PC-9 (cell line): ENCODE data around the gene COPS6. TPM values are rescaled to one million over a fixed set of nuclear protein-coding genes. Genes with fewer than 3 reads are reported as not detected.

Experiments
- BruUV-seq: library from RNA; stranded (reverse); fragments of 400-500 nt; replicated peaks from 2 replicates; lab custom pipeline; 2021; lab: Mats Ljungman, UMichigan
- CTCF ChIA-PET: fragments of 300-600 bp; sonication (Branson Sonifier 250); formaldehyde crosslinking; loops from one replicate; lab custom pipeline; 2022; ENCODE audit warnings: antibody characterized with exemption; lab: Charles Lee
- POLR2A ChIA-PET: fragments of 300-600 bp; sonication (Branson Sonifier 250); formaldehyde crosslinking; loops from one replicate; lab custom pipeline; 2022; ENCODE audit warnings: antibody characterized with exemption; ENCODE audit not compliant: unreplicated experiment; lab: Charles Lee
- DNase-seq, 2 experiments: peaks; one replicate each; pipeline versions ENCODE4 v3.0.0 to v3.0.0-alpha.2; 2015 to 2022; ENCODE audit warnings: mixed read lengths in 1 of 2
- H2AFZ ChIP-seq: fragments of 200-600 bp; sonication (generic); 2 replicates; pipeline ENCODE4 v1.8.1; 2017; ENCODE audit warnings: antibody characterized with exemption
- H3F3A ChIP-seq: fragments of 200-600 bp; sonication (generic); 2 replicates; pipeline ENCODE4 v1.8.1; 2017; ENCODE audit warnings: antibody characterized with exemption, mild to moderate bottlenecking, low read depth; ENCODE audit not compliant: insufficient read depth
- H3K27ac ChIP-seq: fragments of 200-600 bp; sonication (generic); 2 replicates; pipeline ENCODE4 v1.6.1; 2016; ENCODE audit warnings: mixed run types
- H3K27me3 ChIP-seq: fragments of 200-600 bp; sonication (generic); 2 replicates; pipeline ENCODE4 v1.6.1; 2016; ENCODE audit warnings: low read depth, mixed run types; ENCODE audit not compliant: insufficient read depth
- H3K36me3 ChIP-seq: fragments of 200-600 bp; sonication (generic); 2 replicates; pipeline ENCODE4 v1.6.1; 2016; ENCODE audit warnings: low read depth, mixed run types
- H3K4me1 ChIP-seq: fragments of 200-600 bp; sonication (generic); replicated peaks from 2 replicates; pipeline ENCODE4 v1.6.1; 2016; ENCODE audit warnings: mixed run types; ENCODE audit not compliant: insufficient read depth
- H3K4me2 ChIP-seq: fragments of 200-600 bp; sonication (generic); 2 replicates; pipeline ENCODE4 v1.6.1; 2017; ENCODE audit warnings: mixed run types
- H3K4me3 ChIP-seq: fragments of 200-600 bp; sonication (generic); 2 replicates; pipeline ENCODE4 v1.6.1; 2016; ENCODE audit warnings: mixed run types
- H3K79me2 ChIP-seq: fragments of 200-600 bp; sonication (generic); 2 replicates; pipeline ENCODE4 v1.6.1; 2017; ENCODE audit warnings: low read depth, mixed run types
- H3K9me2 ChIP-seq: fragments of 200-600 bp; sonication (generic); 2 replicates; pipeline ENCODE4 v1.8.1; 2017; ENCODE audit warnings: mild to moderate bottlenecking; ENCODE audit not compliant: insufficient read depth
- H3K9me3 ChIP-seq: fragments of 200-600 bp; sonication (generic); 2 replicates; pipeline ENCODE4 v1.8.1; 2016; ENCODE audit warnings: low read depth; ENCODE audit not compliant: insufficient read depth
- H4K20me1 ChIP-seq: fragments of 200-600 bp; sonication (generic); 2 replicates; pipeline ENCODE4 v1.8.1; 2017; ENCODE audit not compliant: insufficient read depth
- EZH2 ChIP-seq: fragments of 200-600 bp; sonication (generic); IDR thresholded peaks from 2 replicates; pipeline ENCODE4 v1.8.0; 2017; ENCODE audit warnings: antibody characterized with exemption, low read depth
- intact Hi-C: fragments of 100-400 bp; cut with micrococcal nuclease; formaldehyde crosslinking; loops from one replicate; pipeline ENCODE4 v1.10.0; 2022; ENCODE audit not compliant: unreplicated experiment
- total RNA-seq: library from RNA; stranded (reverse); gene quantifications from 2 replicates; pipeline ENCODE4 v1.2.3, GENCODE V29; 2021
- TF ChIP-seq, protein P1 (sequence below): fragments of 200-600 bp; sonication (generic); conservative IDR thresholded peaks from 2 replicates; pipeline ENCODE4 v1.6.1; 2017; ENCODE audit warnings: mixed run types, antibody characterized with exemption, mild to moderate bottlenecking, moderate library complexity

COPS6 gene
- total RNA-seq, 1 experiment from 2014 or later, result 145 TPM

DNA sequence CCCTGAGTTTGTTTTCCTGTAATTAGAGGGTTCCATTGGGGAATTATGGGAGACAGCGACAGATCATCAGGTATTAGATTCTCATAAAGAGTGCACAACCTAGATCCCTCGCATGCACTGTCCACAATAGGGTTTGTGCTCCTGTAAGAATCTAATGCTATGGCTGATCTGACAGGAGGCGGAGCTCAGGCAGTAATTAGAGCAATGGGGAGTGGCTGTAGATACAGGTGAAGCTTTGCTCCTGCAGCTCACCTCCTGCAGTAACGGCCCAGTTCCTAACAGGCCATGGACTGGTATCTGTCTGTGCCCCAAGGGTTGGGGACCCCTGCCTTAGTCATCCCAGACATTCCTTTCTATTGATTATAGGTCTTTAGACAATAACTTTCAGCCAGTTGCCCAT lies 40.1 kb upstream of the COPS6 start:
- H4K20me1 ChIP-seq, result no peaks in the 10 kb centered on the region
- peaks cover 9% of the 10 kb centered on the region; the same call in 1 of the 2 replicates for H3K4me1 ChIP-seq
- TF ChIP-seq EZH2, result no peak
- TF ChIP-seq, protein P1, sequence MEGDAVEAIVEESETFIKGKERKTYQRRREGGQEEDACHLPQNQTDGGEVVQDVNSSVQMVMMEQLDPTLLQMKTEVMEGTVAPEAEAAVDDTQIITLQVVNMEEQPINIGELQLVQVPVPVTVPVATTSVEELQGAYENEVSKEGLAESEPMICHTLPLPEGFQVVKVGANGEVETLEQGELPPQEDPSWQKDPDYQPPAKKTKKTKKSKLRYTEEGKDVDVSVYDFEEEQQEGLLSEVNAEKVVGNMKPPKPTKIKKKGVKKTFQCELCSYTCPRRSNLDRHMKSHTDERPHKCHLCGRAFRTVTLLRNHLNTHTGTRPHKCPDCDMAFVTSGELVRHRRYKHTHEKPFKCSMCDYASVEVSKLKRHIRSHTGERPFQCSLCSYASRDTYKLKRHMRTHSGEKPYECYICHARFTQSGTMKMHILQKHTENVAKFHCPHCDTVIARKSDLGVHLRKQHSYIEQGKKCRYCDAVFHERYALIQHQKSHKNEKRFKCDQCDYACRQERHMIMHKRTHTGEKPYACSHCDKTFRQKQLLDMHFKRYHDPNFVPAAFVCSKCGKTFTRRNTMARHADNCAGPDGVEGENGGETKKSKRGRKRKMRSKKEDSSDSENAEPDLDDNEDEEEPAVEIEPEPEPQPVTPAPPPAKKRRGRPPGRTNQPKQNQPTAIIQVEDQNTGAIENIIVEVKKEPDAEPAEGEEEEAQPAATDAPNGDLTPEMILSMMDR, result no peak
- H3F3A ChIP-seq, result peaks cover 30% of the 10 kb centered on the region; the same call in 1 of the 2 replicates
- H2AFZ ChIP-seq, result peak overlapping the region; percentile 98
- H3K79me2 ChIP-seq, result peaks cover 9% of the 10 kb centered on the region; the same call in 1 of the 2 replicates
- DNase-seq, result no peak
- H3K27ac ChIP-seq, result no peak overlapping the region
- H3K4me2 ChIP-seq, result peak overlapping the region; percentile 96
- H3K9me2 ChIP-seq, result no peaks in the 10 kb centered on the region
- BruUV-seq, result no TSS peak
- H3K9me3 ChIP-seq, result no peaks in the 10 kb centered on the region
- no peaks in the 10 kb centered on the region for H3K36me3 ChIP-seq
- H3K4me3 ChIP-seq, result no peak overlapping the region; the same call in 1 of the 2 replicates
- intact Hi-C loops, result loop anchor here (2.0 kb wide), 2 partner anchors 32 kb away; partner anchors contain the start of gene ZNF3
- ChIA-PET POLR2A (no interaction called here), CTCF (no interaction called here)
- H3K27me3 ChIP-seq, result no peaks in the 10 kb centered on the region

GRCh38 chr7:100049441-100050291 lies 39.1 kb upstream of the COPS6 start, which contains the start of gene ZSCAN21:
Gene ZSCAN21, plus strand, starts transcription at chr7:100049774. Its CDS starts 7,233 bp downstream, at chr7:100057007.
- H3K4me3 ChIP-seq, result peak within 1 kb of the TSS; percentile 89
- ChIA-PET CTCF (interaction anchor here (0.6 kb wide), 1 partner anchor 13 kb away, joined by 4 read pairs; no protein-coding TSS in a partner anchor), POLR2A (no interaction called here)
- DNase-seq, result peak; percentile 54 to 81
- H3K4me2 ChIP-seq, result peak within 1 kb of the TSS; percentile 96
- TF ChIP-seq, protein P1, result no peak; the same call in 1 of the 2 replicates
- no peaks in the 10 kb centered on the region for H3K9me2 ChIP-seq
- peak within 1 kb of the TSS; percentile 98 for H2AFZ ChIP-seq
- H3K27ac ChIP-seq, result peak within 1 kb of the TSS; percentile 65
- H3F3A ChIP-seq, result peaks cover 30% of the 10 kb centered on the region; the same call in 1 of the 2 replicates
- H3K79me2 ChIP-seq, result peaks cover 9% of the 10 kb centered on the region; the same call in 1 of the 2 replicates
- H3K9me3 ChIP-seq, result no peaks in the 10 kb centered on the region
- peaks cover 9% of the 10 kb centered on the region; the same call in 1 of the 2 replicates for H3K4me1 ChIP-seq
- no peaks in the 10 kb centered on the region for H3K36me3 ChIP-seq
- H4K20me1 ChIP-seq, result no peaks in the 10 kb centered on the region
- BruUV-seq, result TSS peak; percentile 68
- H3K27me3 ChIP-seq, result no peaks in the 10 kb centered on the region
- intact Hi-C loops, result loop anchor here (2.0 kb wide), 2 partner anchors 31 to 33 kb away; partner anchors contain the start of gene ZNF3

DNA sequence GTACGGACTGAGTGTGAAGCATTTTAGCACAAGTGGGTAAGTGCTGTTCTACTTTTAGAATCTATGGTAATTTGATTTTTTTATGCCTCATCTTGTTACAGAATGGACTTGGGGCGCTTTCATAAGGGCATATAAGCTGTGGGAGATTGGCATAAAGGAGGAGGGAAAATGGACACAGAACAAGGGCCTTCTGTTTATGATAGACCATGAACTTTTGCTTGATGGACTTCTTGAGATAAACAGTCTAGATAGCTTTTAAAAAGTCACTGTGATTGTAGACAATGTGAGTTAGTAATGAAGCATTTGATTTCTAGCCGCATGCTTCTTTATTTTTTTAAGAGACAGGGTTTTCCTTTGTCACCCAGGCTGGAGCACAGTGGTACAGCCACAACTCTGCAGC lies 37.2 kb upstream of the COPS6 start:
- peaks cover 9% of the 10 kb centered on the region; the same call in 1 of the 2 replicates for H3K79me2 ChIP-seq
- POLR2A ChIA-PET, result no interaction called here

More for the DNA sequence above, 37.2 kb upstream of the COPS6 start:
- DNase-seq, result no peak
- Histone ChIP-seq H2AFZ (no peak overlapping the region), H3K4me3 (no peak overlapping the region), H3F3A (peaks cover 30% of the 10 kb centered on the region; the same call in 1 of the 2 replicates), H3K27me3 (no peaks in the 10 kb centered on the region), H3K9me2 (no peaks in the 10 kb centered on the region), H3K27ac (no peak overlapping the region), H3K4me2 (no peak overlapping the region), H4K20me1 (no peaks in the 10 kb centered on the region), H3K9me3 (no peaks in the 10 kb centered on the region), H3K36me3 (no peaks in the 10 kb centered on the region), H3K4me1 (peaks cover 9% of the 10 kb centered on the region; the same call in 1 of the 2 replicates)
- intact Hi-C loops, result loop anchor here (2.0 kb wide), 1 partner anchor 139 kb away; no protein-coding TSS in a partner anchor
- CTCF ChIA-PET, result interaction anchor here (0.6 kb wide), 1 partner anchor 202 kb away, joined by 3 read pairs; no protein-coding TSS in a partner anchor
- no TSS peak for BruUV-seq
- TF ChIP-seq, protein P1, result no peak
- TF ChIP-seq EZH2, result no peak
